GM12878 (cell line): Measurements from ENCODE around the gene AQP2. TPM values are rescaled to one million over a fixed set of nuclear protein-coding genes. Genes with fewer than 3 reads are reported as not detected.

ENCODE experiments used
- ATAC-seq: fragments of 200-7000 bp; cut with Tn5 transposase; 3 replicates; pipeline ENCODE4 v1.9.1; 2020; ENCODE audit warnings: mild to moderate bottlenecking, moderate library complexity
- BruUV-seq: library from RNA; stranded (reverse); fragments of 400-500 nt; replicated peaks from 2 replicates; lab custom pipeline; 2021; lab: Mats Ljungman, UMichigan
- CTCF ChIA-PET: fragments of 300-600 bp; sonication (Branson Sonifier 250); formaldehyde crosslinking; extraction: SDS; loops from one replicate; lab custom pipeline; 2021; ENCODE audit warnings: inconsistent platforms; lab: Yijun Ruan, JAX
- POLR2A ChIA-PET: fragments of 350-600 bp; formaldehyde crosslinking; extraction: SDS; loops from one replicate; lab custom pipeline; 2021; ENCODE audit warnings: inconsistent platforms; lab: Charles Lee
- RAD21 ChIA-PET: fragments of 300-600 bp; sonication (Branson Sonifier 250); formaldehyde crosslinking; loops from one replicate; lab custom pipeline; 2023; ENCODE audit warnings: antibody characterized with exemption; ENCODE audit not compliant: unreplicated experiment; lab: Charles Lee
- SMC1A ChIA-PET: fragments of 300-600 bp; sonication (Branson Sonifier 250); formaldehyde crosslinking; loops from one replicate; lab custom pipeline; 2023; ENCODE audit not compliant: unreplicated experiment, uncharacterized antibody; lab: Charles Lee
- DNase-seq: peaks from one replicate; pipeline ENCODE4 v3.0.0-alpha.2; 2011; ENCODE audit warnings: low read depth, low spot score
- FAIRE-seq: peaks from 3 replicates; lab custom pipeline; 2011; peaks lifted over from hg19 to GRCh38; lab: Jason Lieb, UNC
- H2AFZ ChIP-seq: 2 replicates; pipeline ENCODE4 v1.6.0; 2011; ENCODE audit warnings: low read depth, low read length, control low read depth; ENCODE audit not compliant: control insufficient read depth
- H3K27ac ChIP-seq: 2 replicates; pipeline ENCODE4 v1.5.1; 2011; ENCODE audit warnings: control low read depth; ENCODE audit not compliant: control insufficient read depth, insufficient read depth
- H3K27me3 ChIP-seq, 2 experiments: replicated peaks in 1 of 2; 2 replicates each; pipeline versions ENCODE4 v1.6.0 to v1.6.1; 2011; ENCODE audit warnings: low read length in 1 of 2; ENCODE audit not compliant: control insufficient read depth in 2 of 2, insufficient read depth in 2 of 2
- H3K36me3 ChIP-seq, 2 experiments: 2 replicates each; pipeline ENCODE4 v1.5.1; 2011; ENCODE audit warnings: low read length in 1 of 2; ENCODE audit not compliant: control insufficient read depth in 2 of 2, insufficient read depth in 2 of 2
- H3K4me1 ChIP-seq: 2 replicates; pipeline ENCODE4 v1.6.1; 2011; ENCODE audit warnings: mild to moderate bottlenecking, low read length, moderate library complexity, mixed read lengths; ENCODE audit not compliant: control insufficient read depth, insufficient read depth
- H3K4me2 ChIP-seq: 2 replicates; pipeline ENCODE4 v1.6.0; 2011; ENCODE audit warnings: control low read depth; ENCODE audit not compliant: control insufficient read depth, insufficient read depth
- H3K4me3 ChIP-seq: fragments of 200-600 bp; sonication (generic); 2 replicates; pipeline ENCODE4 v1.5.1; 2016
- H3K79me2 ChIP-seq: 2 replicates; pipeline ENCODE4 v1.6.0; 2011; ENCODE audit warnings: low read length; ENCODE audit not compliant: control insufficient read depth, insufficient read depth
- H3K9ac ChIP-seq: 2 replicates; pipeline ENCODE4 v1.8.0; 2011; ENCODE audit warnings: low read length, control low read depth, mixed read lengths; ENCODE audit not compliant: control insufficient read depth, insufficient read depth
- H3K9me3 ChIP-seq: replicated peaks from 3 replicates; pipeline ENCODE4 v1.5.1; 2011; ENCODE audit warnings: mild to moderate bottlenecking, low read length; ENCODE audit not compliant: control insufficient read depth, insufficient read depth
- H4K20me1 ChIP-seq: 2 replicates; pipeline ENCODE4 v1.6.0; 2011; ENCODE audit not compliant: control insufficient read depth, insufficient read depth
- CEBPB ChIP-seq, 2 experiments: fragments of 150-350 bp in 1 of 2; IDR thresholded peaks; 2 replicates each; pipeline ENCODE4 v1.6.1; 2012 to 2014; ENCODE audit warnings: low read depth in 2 of 2, low read length in 2 of 2, borderline replicate concordance in 1 of 2, inconsistent platforms in 1 of 2
- FOXK2 ChIP-seq: fragments of 450-650 bp; IDR thresholded peaks from 2 replicates; pipeline ENCODE4 v1.6.1; 2017; ENCODE audit warnings: mild to moderate bottlenecking, moderate library complexity
- GATAD2B ChIP-seq: fragments of 450-650 bp; conservative IDR thresholded peaks from 2 replicates; pipeline ENCODE4 v1.6.1; 2017; ENCODE audit warnings: low read depth, mild to moderate bottlenecking, moderate library complexity
- NFYA ChIP-seq: IDR thresholded peaks from 2 replicates; pipeline ENCODE4 v1.6.1; 2011; ENCODE audit warnings: low read depth, mild to moderate bottlenecking, low read length, improper control_type of control experiment, borderline replicate concordance
- TARDBP ChIP-seq: IDR thresholded peaks from 2 replicates; pipeline ENCODE4 v1.6.1; 2016; ENCODE audit warnings: borderline replicate concordance
- ZNF622 ChIP-seq: fragments of 450-650 bp; IDR thresholded peaks from 2 replicates; pipeline ENCODE4 v1.6.1; 2017; ENCODE audit warnings: mild to moderate bottlenecking, inconsistent platforms
- WGBS: methylation state at CpG from one replicate; pipeline ENCODE4 v1.1.6; 2016; ENCODE audit warnings: low lambda C conversion rate; ENCODE audit not compliant: insufficient replicate concordance, insufficient coverage; ENCODE audit errors: missing lambda C conversion rate; 5-methylcytosine and 5-hydroxymethylcytosine counted together
- in situ Hi-C: fragments of 300-500 bp; cut with MboI; formaldehyde crosslinking; loops from 9 replicates; pipeline ENCODE4 v1.14.3; 2018; ENCODE audit warnings: mixed read lengths
- intact Hi-C: fragments of 100-400 bp; cut with micrococcal nuclease; formaldehyde crosslinking; loops from one replicate; pipeline ENCODE4 v1.14.2; 2022; ENCODE audit not compliant: unreplicated experiment
- polyA plus RNA-seq, 11 experiments: library from polyadenylated mRNA; depleted of rRNA in 4 of 11; unstranded in 6 of 11; stranded (reverse) in 5 of 11; fragments of >200 nt; fragmentation: Nextera tagmentation in 4 of 11; fragmentation: Illumina TruSeq in 1 of 11; extraction: Ambion mirVana in 4 of 11; extraction: Trizol in 1 of 11; gene quantifications; 1 replicate in 1 of 11; 2 replicates in 10 of 11; pipeline versions ENCODE4 v1.2.1 to v1.2.3, GENCODE V29; 2011 to 2016; ENCODE audit warnings: inconsistent platforms in 2 of 11, missing spikeins in 2 of 11, low read depth in 1 of 11
- total RNA-seq, 4 experiments: library from RNA; depleted of rRNA in 3 of 4; stranded (reverse); fragments of >200 nt in 3 of 4; fragmentation: Illumina TruSeq in 1 of 4; extraction: Trizol in 1 of 4; gene quantifications; 2 replicates each; pipeline versions ENCODE4 v1.2.1 to v1.2.3, GENCODE V29; 2013 to 2021

Gene AQP2
- total and polyA plus RNA-seq, 10 of the 15 experiments (the other 5 are each of a cell fraction or from before 2014, with no cell fraction given): not detected

DNA sequence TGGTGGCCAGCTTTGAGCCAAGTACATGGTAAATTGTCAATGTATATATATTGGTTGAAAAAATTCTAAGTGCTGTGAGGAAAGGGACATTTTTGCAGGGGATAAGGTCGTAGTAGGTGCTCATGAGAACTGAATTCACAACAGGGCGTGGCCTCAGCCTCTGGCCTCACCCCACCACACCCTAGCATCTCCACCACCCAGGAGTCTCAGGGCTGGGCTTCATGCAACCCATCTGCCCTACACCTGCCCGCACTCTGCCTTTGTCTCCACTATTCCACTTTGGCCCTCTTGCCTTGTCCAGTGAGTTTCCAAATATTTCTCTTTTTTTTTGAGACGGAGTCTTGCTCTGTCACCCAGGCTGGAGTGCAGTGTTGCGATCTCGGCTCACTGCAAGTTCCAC is 22.1 kb upstream of the AQP2 start (continued):
- TF ChIP-seq ZNF622: no peak
- no peak for TF ChIP-seq FOXK2
- no peak for TF ChIP-seq TARDBP
- TF ChIP-seq GATAD2B: no peak
- TF ChIP-seq, all 136 proteins: peak for 0

- Histone ChIP-seq H3K79me2 (no peaks in the 10 kb centered on the region), H3K9ac (no peak overlapping the region), H3K27ac (no peak overlapping the region), H3K27me3 (peaks cover 3% of the 10 kb centered on the region in 2 experiments; a peak in 2 of 4 replicates), H3K9me3 (no peaks in the 10 kb centered on the region), H4K20me1 (no peaks in the 10 kb centered on the region), H2AFZ (no peak overlapping the region), H3K4me3 (no peak overlapping the region), H3K4me1 (no peaks in the 10 kb centered on the region), H3K36me3 (no peaks in the 10 kb centered on the region), H3K4me2 (no peak overlapping the region)
- no peak for DNase-seq
- intact Hi-C loops (no loop called here), in situ Hi-C loops (no loop called here)
- SMC1A ChIA-PET: interaction anchor here (0.9 kb wide), 1 partner anchor 15 kb away, joined by 3 read pairs; no protein-coding TSS in a partner anchor
- FAIRE-seq: no peak
- no peak for TF ChIP-seq NFYA
- no peak for TF ChIP-seq CEBPB (IDR thresholded peaks at IDR 0.05; ENCODE audit: borderline replicate concordance in 1 of 2, low read depth in 2 of 2, low read length in 2 of 2)
- WGBS: 32% methylated on average over 7 of the region's 7 CpGs
- RAD21 ChIA-PET: no interaction called here
- no peak for ATAC-seq
- POLR2A ChIA-PET: no interaction called here
- CTCF ChIA-PET: interaction anchor here (4.2 kb wide), 1 partner anchor 16 kb away, joined by 30 read pairs; no protein-coding TSS in a partner anchor
- no TSS peak for BruUV-seq
Measured at GRCh38 chr12:49929581-49929980, 21.0 kb upstream of the AQP2 start.
